Mesendoderm (in vitro differentiated cells): Measurements from ENCODE around the gene DNAH17.

Experiments
- DNase-seq: peaks from one replicate; pipeline ENCODE4 v3.0.0; 2013
- H2AK5ac ChIP-seq: 2 replicates; pipeline ENCODE4 v1.6.1; 2013; ENCODE audit warnings: low read length, inconsistent platforms
- H2BK120ac ChIP-seq: 2 replicates; pipeline ENCODE4 v1.6.1; 2013; ENCODE audit warnings: low read depth, mild to moderate bottlenecking, low read length, moderate library complexity, mixed read lengths
- H2BK15ac ChIP-seq: replicated peaks from 2 replicates; pipeline ENCODE4 v1.6.1; 2013; ENCODE audit warnings: low read depth, mild to moderate bottlenecking, moderate library complexity
- H2BK5ac ChIP-seq: 2 replicates; pipeline ENCODE4 v1.6.1; 2013; ENCODE audit warnings: low read length, inconsistent platforms
- H3K18ac ChIP-seq: 2 replicates; pipeline ENCODE4 v1.6.1; 2013; ENCODE audit warnings: mild to moderate bottlenecking, low read length, mixed read lengths
- H3K23ac ChIP-seq: one replicate; pipeline ENCODE4 v1.6.1; 2013; ENCODE audit warnings: low read length
- H3K27ac ChIP-seq: 2 replicates; pipeline ENCODE4 v1.5.1; 2013; ENCODE audit warnings: low read depth, mild to moderate bottlenecking, inconsistent platforms, low read length, moderate library complexity
- H3K27me3 ChIP-seq: 2 replicates; pipeline ENCODE4 v1.6.1; 2013; ENCODE audit warnings: low read length, control low read depth, mild to moderate bottlenecking, inconsistent platforms; ENCODE audit not compliant: insufficient read depth, poor library complexity
- H3K36me3 ChIP-seq: 2 replicates; pipeline ENCODE4 v1.6.1; 2013; ENCODE audit warnings: low read length, inconsistent platforms; ENCODE audit not compliant: control insufficient read depth, insufficient read depth
- H3K4ac ChIP-seq: one replicate; pipeline ENCODE4 v1.6.1; 2013; ENCODE audit warnings: low read depth, mild to moderate bottlenecking, low read length, moderate library complexity
- H3K4me1 ChIP-seq: 2 replicates; pipeline ENCODE4 v1.6.1; 2013; ENCODE audit warnings: low read depth, low read length, inconsistent platforms; ENCODE audit not compliant: control insufficient read depth
- H3K4me2 ChIP-seq: 2 replicates; pipeline ENCODE4 v1.6.1; 2013; ENCODE audit warnings: low read length
- H3K4me3 ChIP-seq: 2 replicates; pipeline ENCODE4 v1.5.1; 2013; ENCODE audit warnings: mild to moderate bottlenecking, low read length
- H3K56ac ChIP-seq: one replicate; pipeline ENCODE4 v1.6.1; 2013; ENCODE audit warnings: low read length
- H3K79me1 ChIP-seq: 2 replicates; pipeline ENCODE4 v1.6.1; 2013; ENCODE audit warnings: low read length, inconsistent platforms
- H3K79me2 ChIP-seq: 2 replicates; pipeline ENCODE4 v1.6.1; 2013; ENCODE audit warnings: mild to moderate bottlenecking, low read length; ENCODE audit not compliant: control insufficient read depth, insufficient read depth
- H3K9ac ChIP-seq: 2 replicates; pipeline ENCODE4 v1.6.1; 2013; ENCODE audit warnings: low read length, inconsistent platforms
- H4K5ac ChIP-seq: one replicate; pipeline ENCODE4 v1.6.1; 2013; ENCODE audit warnings: low read length
- H4K8ac ChIP-seq: one replicate; pipeline ENCODE4 v1.6.1; 2013; ENCODE audit warnings: low read depth, mild to moderate bottlenecking, control low read depth, low read length, moderate library complexity
- WGBS: extraction: QIAGEN DNeasy Blood & Tissue Kit; methylation state at CpG from one replicate; pipeline ENCODE4 v1.1.7; 2013; ENCODE audit warnings: low lambda C conversion rate, missing lambda C conversion rate; ENCODE audit not compliant: insufficient coverage; ENCODE audit errors: extremely low coverage; 5-methylcytosine and 5-hydroxymethylcytosine counted together

The DNAH17 gene

GRCh38 chr17:78595135-78595810, 18.1 kb upstream of the DNAH17 start:
- Histone ChIP-seq H2BK120ac (no peak overlapping the region), H3K4me2 (no peak overlapping the region), H3K27ac (no peak overlapping the region), H3K23ac (no peak overlapping the region), H3K36me3 (no peaks in the 10 kb centered on the region), H4K8ac (no peak overlapping the region), H3K18ac (no peak overlapping the region), H3K79me1 (no peaks in the 10 kb centered on the region), H3K79me2 (no peaks in the 10 kb centered on the region), H3K9ac (no peak overlapping the region), H2BK15ac (no peak overlapping the region), H2BK5ac (no peak overlapping the region), H3K4me1 (peaks cover 3% of the 10 kb centered on the region), H3K27me3 (no peaks in the 10 kb centered on the region), H2AK5ac (no peak overlapping the region), H3K4ac (no peak overlapping the region), H3K56ac (no peak overlapping the region), H4K5ac (no peak overlapping the region), H3K4me3 (no peak overlapping the region)
- DNase-seq = peak; percentile 36
- no CpG with 5 or more reads among the region's 9 CpGs for WGBS

DNA sequence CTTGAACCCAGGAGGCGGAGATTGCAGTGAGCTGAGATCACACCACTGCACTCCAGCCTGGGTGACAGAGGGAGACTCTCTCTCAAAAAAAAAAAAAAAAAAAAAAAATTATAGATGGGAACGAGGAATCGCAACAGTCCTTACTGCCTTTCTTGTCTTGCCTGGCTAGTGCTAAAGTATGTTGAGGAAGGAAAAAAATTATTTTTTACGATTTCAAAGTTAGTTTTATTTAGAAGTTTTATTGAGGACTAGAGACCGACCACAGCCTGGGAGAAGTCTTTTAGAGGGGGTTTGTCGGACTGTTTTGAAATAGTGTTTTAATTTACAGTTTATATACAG, 15.8 kb upstream of the DNAH17 start:
- Histone ChIP-seq H4K5ac (no peak overlapping the region), H3K4me3 (no peak overlapping the region), H3K79me1 (no peaks in the 10 kb centered on the region), H4K8ac (no peak overlapping the region), H3K27ac (no peak overlapping the region), H3K9ac (no peak overlapping the region), H3K4me1 (peaks cover 3% of the 10 kb centered on the region), H2BK120ac (no peak overlapping the region), H3K23ac (no peak overlapping the region), H2BK15ac (no peak overlapping the region), H3K4ac (no peak overlapping the region), H3K27me3 (no peaks in the 10 kb centered on the region), H3K36me3 (no peaks in the 10 kb centered on the region), H2AK5ac (no peak overlapping the region), H3K56ac (no peak overlapping the region), H3K79me2 (no peaks in the 10 kb centered on the region), H2BK5ac (no peak overlapping the region), H3K4me2 (no peak overlapping the region), H3K18ac (no peak overlapping the region)
- no peak for DNase-seq
- 100% methylated on average over 1 of the region's 6 CpGs for WGBS

DNA sequence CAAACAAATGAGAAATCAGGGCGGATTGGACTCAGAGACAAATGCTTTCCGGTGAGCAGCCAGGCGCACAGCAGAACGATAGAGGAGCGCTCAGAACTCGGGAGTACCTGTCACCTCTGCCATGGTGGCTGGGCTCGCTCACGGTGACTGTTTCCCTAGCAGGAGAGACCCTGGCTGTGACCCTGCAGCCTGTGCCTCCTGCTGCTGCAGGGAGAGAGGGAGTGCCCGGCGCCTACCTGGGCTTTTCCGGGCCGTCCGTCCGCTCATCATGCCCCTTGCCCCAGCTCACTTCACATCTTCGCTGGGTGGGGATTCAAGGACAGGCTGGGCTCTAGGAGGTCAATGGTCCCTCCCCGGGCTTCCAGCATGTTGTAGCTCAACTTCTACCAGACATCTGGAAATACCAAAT, 14.1 kb upstream of the DNAH17 start:
- H2BK5ac ChIP-seq = no peak overlapping the region
- H3K56ac ChIP-seq = no peak overlapping the region
- H3K79me2 ChIP-seq = no peaks in the 10 kb centered on the region
- H3K18ac ChIP-seq = no peak overlapping the region
- no peak overlapping the region for H2AK5ac ChIP-seq
- no peak overlapping the region for H3K4me2 ChIP-seq
- no peaks in the 10 kb centered on the region for H3K4me1 ChIP-seq
- H2BK15ac ChIP-seq = no peak overlapping the region
- H2BK120ac ChIP-seq = no peak overlapping the region
- H3K27ac ChIP-seq = no peak overlapping the region
- H3K36me3 ChIP-seq = no peaks in the 10 kb centered on the region
- no peak for DNase-seq
- H3K79me1 ChIP-seq = no peaks in the 10 kb centered on the region
- H3K9ac ChIP-seq = no peak overlapping the region
- no peak overlapping the region for H4K8ac ChIP-seq
- WGBS = no CpG with 5 or more reads among the region's 16 CpGs
- no peak overlapping the region for H3K4ac ChIP-seq
- no peaks in the 10 kb centered on the region for H3K27me3 ChIP-seq
- H3K23ac ChIP-seq = no peak overlapping the region
- no peak overlapping the region for H4K5ac ChIP-seq
- no peak overlapping the region for H3K4me3 ChIP-seq

GRCh38 chr17:78589885-78590284, 12.7 kb upstream of the DNAH17 start:
- Histone ChIP-seq H3K56ac (no peak overlapping the region), H3K4me1 (no peaks in the 10 kb centered on the region), H3K4me3 (no peak overlapping the region), H4K5ac (no peak overlapping the region), H3K79me2 (no peaks in the 10 kb centered on the region), H2AK5ac (no peak overlapping the region), H3K36me3 (no peaks in the 10 kb centered on the region), H3K27me3 (no peaks in the 10 kb centered on the region), H2BK120ac (no peak overlapping the region), H3K4ac (no peak overlapping the region), H2BK15ac (no peak overlapping the region), H3K18ac (no peak overlapping the region), H4K8ac (no peak overlapping the region), H3K23ac (no peak overlapping the region), H3K79me1 (no peaks in the 10 kb centered on the region), H3K27ac (no peak overlapping the region), H2BK5ac (no peak overlapping the region), H3K4me2 (no peak overlapping the region), H3K9ac (no peak overlapping the region)
- DNase-seq = no peak
- no CpG with 5 or more reads among the region's 13 CpGs for WGBS

- Histone ChIP-seq H3K4me3 (no peak overlapping the region), H3K23ac (no peak overlapping the region), H2BK120ac (no peak overlapping the region), H4K8ac (no peak overlapping the region), H3K27ac (no peak overlapping the region), H2BK15ac (no peak overlapping the region), H2AK5ac (no peak overlapping the region), H3K27me3 (no peaks in the 10 kb centered on the region), H3K4me1 (no peaks in the 10 kb centered on the region), H3K56ac (no peak overlapping the region), H3K79me2 (no peaks in the 10 kb centered on the region), H3K4me2 (no peak overlapping the region), H3K79me1 (no peaks in the 10 kb centered on the region), H3K4ac (no peak overlapping the region), H3K36me3 (no peaks in the 10 kb centered on the region), H4K5ac (no peak overlapping the region), H2BK5ac (no peak overlapping the region), H3K9ac (no peak overlapping the region), H3K18ac (no peak overlapping the region)
- WGBS = no CpG with 5 or more reads among the region's 18 CpGs
- DNase-seq = no peak
Measured at GRCh38 chr17:78589031-78589675, 12.0 kb upstream of the DNAH17 start.
